K562 (cell line): ENCODE results near the gene PTAFR. TPM values are rescaled to one million over a fixed set of nuclear protein-coding genes. Genes with fewer than 3 reads are reported as not detected.

Experiments used
- ATAC-seq: fragments of 200-7000 bp; cut with Tn5 transposase; 3 replicates; pipeline ENCODE4 v1.9.1; 2020; ENCODE audit warnings: moderate library complexity
- BruUV-seq: library from RNA; stranded (reverse); fragments of 400-500 nt; replicated peaks from 2 replicates; lab custom pipeline; 2021; lab: Mats Ljungman, UMichigan
- CTCF ChIA-PET: fragments of 300-600 bp; formaldehyde crosslinking; extraction: SDS; loops from one replicate; lab custom pipeline; 2021; ENCODE audit warnings: low intra/inter-chr PET ratio; lab: Yijun Ruan, JAX
- POLR2A ChIA-PET: fragments of 300-600, 350-650 bp; sonication (Branson Sonifier 250); formaldehyde crosslinking; extraction: SDS; loops from one replicate; lab custom pipeline; 2021; ENCODE audit warnings: antibody characterized with exemption, inconsistent platforms; lab: Yijun Ruan, JAX
- DNase-seq, 4 experiments: peaks; one replicate each; pipeline versions ENCODE4 v3.0.0 to v3.0.0-alpha.2; 2011 to 2018; ENCODE audit warnings: low spot score in 3 of 4, mixed read lengths in 3 of 4; ENCODE audit errors: extremely low read depth in 1 of 4
- FAIRE-seq: peaks from 2 replicates; lab custom pipeline; 2011; peaks lifted over from hg19 to GRCh38; lab: Jason Lieb, UNC
- H2AFZ ChIP-seq: 2 replicates; pipeline ENCODE4 v1.6.0; 2011; ENCODE audit warnings: low read depth, low read length, control low read depth, inconsistent platforms
- H3K27ac ChIP-seq: fragments of 200-600 bp; 3 replicates; pipeline ENCODE4 v1.8.0; 2011; ENCODE audit warnings: low read depth, mild to moderate bottlenecking, control low read depth, inconsistent platforms, low read length, moderate library complexity, mixed read lengths; ENCODE audit errors: extremely low read depth
- H3K27me3 ChIP-seq, 2 experiments: fragments of 300-600 bp in 1 of 2; 2 replicates in 1 of 2; 3 replicates in 1 of 2; pipeline versions ENCODE4 v1.6.0 to v1.8.0; 2011; ENCODE audit warnings: inconsistent platforms in 2 of 2, low read length in 2 of 2, mild to moderate bottlenecking in 1 of 2, mixed read lengths in 1 of 2, moderate library complexity in 1 of 2; ENCODE audit not compliant: control insufficient read depth in 2 of 2, insufficient read depth in 2 of 2
- H3K36me3 ChIP-seq: fragments of 300-600 bp; 3 replicates; pipeline ENCODE4 v1.8.0; 2011; ENCODE audit warnings: mild to moderate bottlenecking, low read length, inconsistent platforms; ENCODE audit not compliant: control insufficient read depth, insufficient read depth
- H3K4me1 ChIP-seq, 2 experiments: fragments of 200-600 bp in 1 of 2; replicated peaks in 1 of 2; 2 replicates in 1 of 2; 3 replicates in 1 of 2; pipeline versions ENCODE4 v1.5.1 to v1.8.0; 2011; ENCODE audit warnings: inconsistent platforms in 2 of 2, low read length in 2 of 2, mild to moderate bottlenecking in 1 of 2, mixed read lengths in 1 of 2, moderate library complexity in 1 of 2; ENCODE audit not compliant: control insufficient read depth in 2 of 2, insufficient read depth in 2 of 2
- H3K4me2 ChIP-seq: 2 replicates; pipeline ENCODE4 v1.6.1; 2011; ENCODE audit warnings: low read length, control low read depth, inconsistent platforms, mixed read lengths; ENCODE audit not compliant: insufficient read depth
- H3K4me3 ChIP-seq: fragments of 200-600 bp; sonication (generic), shearing (Covaris generic); 2 replicates; pipeline ENCODE4 v1.5.1; 2016; ENCODE audit warnings: control low read depth, inconsistent platforms
- H3K79me2 ChIP-seq: fragments of 200-600 bp; 3 replicates; pipeline ENCODE4 v1.8.0; 2011; ENCODE audit warnings: low read length, inconsistent platforms; ENCODE audit not compliant: control insufficient read depth, insufficient read depth
- H3K9ac ChIP-seq, 2 experiments: 2 replicates each; pipeline versions ENCODE4 v1.6.0 to v1.6.1; 2011; ENCODE audit warnings: low read depth in 2 of 2, low read length in 2 of 2, control low read depth in 1 of 2, inconsistent platforms in 1 of 2, mild to moderate bottlenecking in 1 of 2, mixed read lengths in 1 of 2; ENCODE audit not compliant: insufficient read depth in 1 of 2
- H3K9me1 ChIP-seq: one replicate; pipeline ENCODE4 v1.6.0; 2011; ENCODE audit warnings: inconsistent platforms, mild to moderate bottlenecking, low read length, moderate library complexity; ENCODE audit not compliant: control insufficient read depth, insufficient read depth
- H3K9me3 ChIP-seq: replicated peaks from 2 replicates; pipeline ENCODE4 v1.5.1; 2011; ENCODE audit warnings: low read depth, low read length, inconsistent platforms; ENCODE audit not compliant: control insufficient read depth, insufficient read depth
- H4K20me1 ChIP-seq: replicated peaks from 2 replicates; pipeline ENCODE4 v1.6.1; 2011; ENCODE audit warnings: low read length, inconsistent platforms, mixed read lengths; ENCODE audit not compliant: control insufficient read depth, insufficient read depth
- CREB3L1 ChIP-seq: fragments of 450-650 bp; IDR thresholded peaks from 2 replicates; pipeline ENCODE4 v1.6.1; 2014; ENCODE audit warnings: low read depth, mild to moderate bottlenecking, moderate library complexity, borderline replicate concordance
- ESRRB ChIP-seq: fragments of 250-450 bp; sonication (Bioruptor Pico); IDR thresholded peaks from 2 replicates; pipeline ENCODE4 v1.5.0; 2020; ENCODE audit warnings: mild to moderate bottlenecking, moderate library complexity, borderline replicate concordance
- SAFB2 ChIP-seq: fragments of 200-400 bp; formaldehyde crosslinking; IDR thresholded peaks from 2 replicates; pipeline ENCODE4 v1.6.1; 2018; ENCODE audit warnings: borderline replicate concordance, low read length, low read depth, moderate library complexity; ENCODE audit not compliant: severe bottlenecking
- SIN3B ChIP-seq: fragments of 450-650 bp; IDR thresholded peaks from 2 replicates; pipeline ENCODE4 v1.6.1; 2017; ENCODE audit warnings: low read depth, mild to moderate bottlenecking, moderate library complexity
- ZNF311 ChIP-seq: fragments of 250-450 bp; sonication (Bioruptor Pico); IDR thresholded peaks from 2 replicates; pipeline ENCODE4 v1.4.0; 2020; ENCODE audit warnings: mild to moderate bottlenecking, moderate library complexity
- WGBS: fragments of 100-300 bp; shearing (Covaris generic); methylation state at CpG from one replicate; pipeline ENCODE4 v1.1.6; 2016; ENCODE audit warnings: low coverage, mixed read lengths; ENCODE audit not compliant: insufficient coverage; ENCODE audit errors: missing lambda C conversion rate; 5-methylcytosine and 5-hydroxymethylcytosine counted together
- in situ Hi-C: fragments of 300-500 bp; cut with MboI; formaldehyde crosslinking; loops from 4 replicates; pipeline ENCODE4 v1.15.0; 2018; ENCODE audit warnings: inconsistent platforms, mixed read lengths
- intact Hi-C: fragments of 100-400 bp; cut with micrococcal nuclease; formaldehyde crosslinking; loops from 2 replicates; pipeline ENCODE4 v1.14.2; 2022
- polyA plus RNA-seq, 8 experiments: library from polyadenylated mRNA; depleted of rRNA in 4 of 8; stranded (reverse) in 5 of 8; unstranded in 3 of 8; fragments of >200 nt; fragmentation: Nextera tagmentation in 2 of 8; fragmentation: Illumina TruSeq in 1 of 8; extraction: Ambion mirVana in 2 of 8; extraction: Trizol in 1 of 8; gene quantifications; 2 replicates each; pipeline versions ENCODE4 v1.2.1 to v1.2.3, GENCODE V29; 2011 to 2014; ENCODE audit warnings: inconsistent platforms in 1 of 8, missing spikeins in 1 of 8
- total RNA-seq, 7 experiments: library from RNA; depleted of rRNA in 6 of 7; stranded (reverse); fragments of >200 nt in 6 of 7; fragmentation: Illumina TruSeq in 2 of 7; extraction: Trizol in 2 of 7; gene quantifications; 2 replicates each; pipeline versions ENCODE4 v1.2.1 to v1.2.3, GENCODE V29; 2011 to 2021; ENCODE audit warnings: low replicate concordance in 1 of 7
- TF ChIP-seq, protein P1 (sequence below), 2 experiments: fragments of 450-650 bp; IDR thresholded peaks; 2 replicates each; pipeline ENCODE4 v1.6.1; 2016; ENCODE audit warnings: mild to moderate bottlenecking in 2 of 2, borderline replicate concordance in 1 of 2, low read depth in 1 of 2, moderate library complexity in 1 of 2
- TF ChIP-seq, protein P2 (sequence below): sonication (generic); formaldehyde crosslinking; IDR thresholded peaks from 2 replicates; pipeline ENCODE4 v1.8.1; 2023; ENCODE audit warnings: mild to moderate bottlenecking, missing genetic modification reagents

PTAFR gene
- total and polyA plus RNA-seq, 9 of the 15 experiments (the other 6 are each of a cell fraction or from before 2014, with no cell fraction given) = 0.15 to 0.55 (median 0.40) TPM; not detected in 1

- peaks cover 10 to 15% of the 10 kb centered on the region in 2 experiments; a peak in 4 of 5 replicates for H3K4me1 ChIP-seq
- POLR2A ChIA-PET = interaction anchor here (1.1 kb wide), 1 partner anchor 9 kb away, joined by 3 read pairs; no protein-coding TSS in a partner anchor
- no peak overlapping the region for H3K4me3 ChIP-seq
- FAIRE-seq (no peak), DNase-seq (peak in 1 of 4 experiments; percentile 10), ATAC-seq (no peak)
- CTCF ChIA-PET = no interaction called here
- H3K27ac ChIP-seq = no peak overlapping the region
- in situ Hi-C loops (loop anchor here (10.0 kb wide), 1 partner anchor 335 kb away; no protein-coding TSS in a partner anchor), intact Hi-C loops (no loop called here)
- H3K9ac ChIP-seq = no peak overlapping the region
- no peaks in the 10 kb centered on the region for H3K9me3 ChIP-seq
- no peaks in the 10 kb centered on the region for H4K20me1 ChIP-seq
- 84% methylated on average over 8 of the region's 8 CpGs for WGBS
- no peaks in the 10 kb centered on the region for H3K9me1 ChIP-seq
- BruUV-seq = no TSS peak
- H3K4me2 ChIP-seq = no peak overlapping the region
- no peak overlapping the region for H2AFZ ChIP-seq
- no peaks in the 10 kb centered on the region for H3K79me2 ChIP-seq
- peaks cover 64% of the 10 kb centered on the region for H3K36me3 ChIP-seq
- no peaks in the 10 kb centered on the region for H3K27me3 ChIP-seq
- TF ChIP-seq ESRRB (CRISPR knock-in tag) (no peak), SIN3B (no peak), ZNF311 (no peak), CREB3L1 (no peak), SAFB2 (no peak)
- TF ChIP-seq, protein P1, sequence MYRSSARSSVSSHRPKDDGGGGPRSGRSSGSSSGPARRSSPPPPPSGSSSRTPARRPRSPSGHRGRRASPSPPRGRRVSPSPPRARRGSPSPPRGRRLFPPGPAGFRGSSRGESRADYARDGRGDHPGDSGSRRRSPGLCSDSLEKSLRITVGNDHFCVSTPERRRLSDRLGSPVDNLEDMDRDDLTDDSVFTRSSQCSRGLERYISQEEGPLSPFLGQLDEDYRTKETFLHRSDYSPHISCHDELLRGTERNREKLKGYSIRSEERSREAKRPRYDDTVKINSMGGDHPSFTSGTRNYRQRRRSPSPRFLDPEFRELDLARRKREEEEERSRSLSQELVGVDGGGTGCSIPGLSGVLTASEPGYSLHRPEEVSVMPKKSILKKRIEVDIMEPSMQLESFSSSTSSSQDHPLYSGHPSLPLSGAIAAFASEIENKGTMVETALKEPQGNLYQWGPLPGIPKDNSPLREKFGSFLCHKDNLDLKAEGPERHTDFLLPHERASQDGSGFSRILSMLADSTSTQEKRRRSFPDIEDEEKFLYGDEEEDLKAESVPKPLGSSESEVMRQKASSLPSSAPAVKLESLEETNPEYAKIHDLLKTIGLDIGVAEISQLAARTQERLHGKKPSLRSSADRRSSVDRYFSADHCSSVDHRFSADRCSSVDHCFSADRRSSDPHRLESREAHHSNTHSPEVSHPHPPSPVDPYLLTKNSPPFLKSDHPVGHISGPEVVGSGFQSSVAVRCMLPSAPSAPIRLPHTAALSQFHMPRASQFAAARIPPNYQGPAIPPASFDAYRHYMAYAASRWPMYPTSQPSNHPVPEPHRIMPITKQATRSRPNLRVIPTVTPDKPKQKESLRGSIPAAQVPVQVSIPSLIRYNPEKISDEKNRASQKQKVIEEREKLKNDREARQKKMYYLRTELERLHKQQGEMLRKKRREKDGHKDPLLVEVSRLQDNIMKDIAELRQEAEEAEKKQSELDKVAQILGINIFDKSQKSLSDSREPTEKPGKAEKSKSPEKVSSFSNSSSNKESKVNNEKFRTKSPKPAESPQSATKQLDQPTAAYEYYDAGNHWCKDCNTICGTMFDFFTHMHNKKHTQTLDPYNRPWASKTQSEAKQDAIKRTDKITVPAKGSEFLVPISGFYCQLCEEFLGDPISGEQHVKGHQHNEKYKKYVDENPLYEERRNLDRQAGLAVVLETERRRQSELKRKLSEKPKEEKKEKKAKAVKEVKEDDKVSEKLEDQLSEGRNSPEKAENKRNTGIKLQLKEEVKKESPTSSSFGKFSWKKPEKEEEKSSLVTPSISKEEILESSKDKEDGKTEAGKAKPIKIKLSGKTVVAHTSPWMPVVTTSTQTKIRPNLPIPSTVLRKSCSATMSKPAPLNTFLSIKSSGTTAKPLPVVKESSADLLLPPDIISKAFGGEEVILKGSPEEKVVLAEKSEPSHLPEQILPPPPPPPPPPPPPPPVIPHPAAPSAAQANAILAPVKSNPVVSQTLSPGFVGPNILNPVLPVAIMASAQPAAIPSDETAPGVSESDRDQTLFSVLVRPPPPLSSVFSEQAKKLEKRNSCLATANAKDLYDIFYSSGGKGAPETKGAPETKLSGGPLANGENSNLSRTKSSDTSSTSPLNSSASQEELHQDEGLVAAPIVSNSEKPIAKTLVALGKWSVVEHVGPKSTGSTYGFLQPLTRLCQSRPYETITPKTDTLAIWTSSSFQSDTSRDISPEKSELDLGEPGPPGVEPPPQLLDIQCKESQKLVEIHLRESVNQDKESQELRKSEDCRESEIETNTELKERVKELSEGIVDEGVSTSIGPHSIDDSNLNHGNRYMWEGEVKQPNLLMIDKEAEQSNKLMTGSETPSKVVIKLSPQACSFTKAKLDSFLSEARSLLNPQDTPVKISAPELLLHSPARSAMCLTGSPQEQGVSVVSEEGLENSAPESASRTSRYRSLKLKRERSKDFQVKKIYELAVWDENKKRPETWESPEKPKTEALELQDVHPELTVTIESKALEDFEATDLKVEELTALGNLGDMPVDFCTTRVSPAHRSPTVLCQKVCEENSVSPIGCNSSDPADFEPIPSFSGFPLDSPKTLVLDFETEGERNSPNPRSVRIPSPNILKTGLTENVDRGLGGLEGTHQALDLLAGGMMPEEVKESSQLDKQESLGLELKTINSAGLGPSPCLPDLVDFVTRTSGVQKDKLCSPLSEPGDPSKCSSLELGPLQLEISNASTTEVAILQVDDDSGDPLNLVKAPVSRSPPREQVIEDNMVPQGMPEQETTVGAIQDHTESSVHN (IDR thresholded peaks at IDR 0.05; ENCODE audit: borderline replicate concordance in 1 of 2, low read depth in 1 of 2) = no peak
- TF ChIP-seq, protein P2, sequence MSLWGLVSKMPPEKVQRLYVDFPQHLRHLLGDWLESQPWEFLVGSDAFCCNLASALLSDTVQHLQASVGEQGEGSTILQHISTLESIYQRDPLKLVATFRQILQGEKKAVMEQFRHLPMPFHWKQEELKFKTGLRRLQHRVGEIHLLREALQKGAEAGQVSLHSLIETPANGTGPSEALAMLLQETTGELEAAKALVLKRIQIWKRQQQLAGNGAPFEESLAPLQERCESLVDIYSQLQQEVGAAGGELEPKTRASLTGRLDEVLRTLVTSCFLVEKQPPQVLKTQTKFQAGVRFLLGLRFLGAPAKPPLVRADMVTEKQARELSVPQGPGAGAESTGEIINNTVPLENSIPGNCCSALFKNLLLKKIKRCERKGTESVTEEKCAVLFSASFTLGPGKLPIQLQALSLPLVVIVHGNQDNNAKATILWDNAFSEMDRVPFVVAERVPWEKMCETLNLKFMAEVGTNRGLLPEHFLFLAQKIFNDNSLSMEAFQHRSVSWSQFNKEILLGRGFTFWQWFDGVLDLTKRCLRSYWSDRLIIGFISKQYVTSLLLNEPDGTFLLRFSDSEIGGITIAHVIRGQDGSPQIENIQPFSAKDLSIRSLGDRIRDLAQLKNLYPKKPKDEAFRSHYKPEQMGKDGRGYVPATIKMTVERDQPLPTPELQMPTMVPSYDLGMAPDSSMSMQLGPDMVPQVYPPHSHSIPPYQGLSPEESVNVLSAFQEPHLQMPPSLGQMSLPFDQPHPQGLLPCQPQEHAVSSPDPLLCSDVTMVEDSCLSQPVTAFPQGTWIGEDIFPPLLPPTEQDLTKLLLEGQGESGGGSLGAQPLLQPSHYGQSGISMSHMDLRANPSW (CRISPR knock-in tag) = no peak
Observed at GRCh38 chr1:28199328-28200233, 23.1 kb upstream of the PTAFR start.
